Measurements from ENCODE around the gene TULP1.

Gene TULP1

DNA sequence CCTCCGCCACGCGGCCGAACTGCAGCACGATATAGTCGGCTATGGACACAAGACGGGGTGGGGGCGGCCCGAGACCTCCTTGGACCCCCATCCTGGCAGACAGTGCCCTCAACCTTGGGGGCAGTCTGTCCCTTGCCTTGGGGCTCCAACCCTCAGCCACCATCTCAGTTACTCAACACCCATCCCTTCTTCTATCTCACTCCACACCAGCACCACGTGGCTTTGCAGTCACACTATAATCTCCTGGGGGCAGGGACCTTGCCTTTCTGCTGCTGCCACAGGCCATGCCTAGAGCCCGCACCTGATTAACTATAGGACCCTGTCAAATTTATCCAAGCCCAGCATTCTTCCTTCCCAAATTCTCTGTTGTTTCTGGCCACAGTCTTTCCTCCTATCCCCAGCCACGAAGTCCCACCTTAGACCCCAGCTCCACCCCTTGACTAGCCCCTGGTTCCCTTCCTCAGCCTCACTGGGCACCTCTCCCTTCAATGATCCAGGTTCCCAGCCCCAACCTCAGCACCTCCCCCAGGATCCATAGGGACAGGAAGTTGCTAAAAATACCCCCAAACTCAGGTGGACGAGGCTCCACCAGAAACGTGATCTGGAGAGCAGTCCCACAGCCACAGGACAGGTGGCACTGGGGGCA lies 14.2 kb downstream of the TULP1 start:
- Histone ChIP-seq H3K27ac (ENCODE audit: low read depth, low read length) (no peak overlapping the region), H3K9ac (ENCODE audit: low read length) (no peak overlapping the region), H4K20me1 (ENCODE audit: low read depth, low read length) (no peaks in the 10 kb centered on the region), H2AFZ (ENCODE audit: low read depth, low read length, severe bottlenecking) (no peak overlapping the region), H3K36me3 (ENCODE audit: low read length) (no peaks in the 10 kb centered on the region), H3K4me2 (ENCODE audit: low read depth, low read length, poor library complexity, severe bottlenecking) (no peak overlapping the region), H3K27me3 (ENCODE audit: low read length) (no peaks in the 10 kb centered on the region), H3K79me2 (ENCODE audit: insufficient read depth, low read length) (no peaks in the 10 kb centered on the region), H3K9me2 (replicated peaks; ENCODE audit: insufficient read depth, low read length) (no peaks in the 10 kb centered on the region), H3K4me3 (ENCODE audit: insufficient read depth, low read length, poor library complexity, severe bottlenecking) (no peak overlapping the region), H3K9me3 (ENCODE audit: insufficient read depth, low read length) (no peaks in the 10 kb centered on the region), H3F3A (ENCODE audit: insufficient read depth) (no peaks in the 10 kb centered on the region)
- TF ChIP-seq EZH2phosphoT487 (conservative IDR thresholded peaks at IDR 0.05; ENCODE audit: low read length) (no peak), CTCF (IDR thresholded peaks at IDR 0.05; ENCODE audit: insufficient read depth, low read length, poor library complexity, severe bottlenecking) (no peak)

GRCh38 chr6:35497571-35498421 lies 14.9 kb downstream of the TULP1 start:
- peak overlapping the region; percentile 63 for H3K4me3 ChIP-seq (ENCODE audit: insufficient read depth, low read length, poor library complexity, severe bottlenecking)
- H3K36me3 ChIP-seq (ENCODE audit: low read length) = no peaks in the 10 kb centered on the region
- H4K20me1 ChIP-seq (ENCODE audit: low read depth, low read length) = no peaks in the 10 kb centered on the region
- H3K27ac ChIP-seq (ENCODE audit: low read depth, low read length) = no peak overlapping the region
- no peaks in the 10 kb centered on the region for H3K27me3 ChIP-seq (ENCODE audit: low read length)
- no peaks in the 10 kb centered on the region for H3F3A ChIP-seq (ENCODE audit: insufficient read depth)
- no peak for TF ChIP-seq CTCF (IDR thresholded peaks at IDR 0.05; ENCODE audit: insufficient read depth, low read length, poor library complexity, severe bottlenecking)
- TF ChIP-seq EZH2phosphoT487 (conservative IDR thresholded peaks at IDR 0.05; ENCODE audit: low read length) = no peak
- peak overlapping the region; percentile 67 for H3K4me2 ChIP-seq (ENCODE audit: low read depth, low read length, poor library complexity, severe bottlenecking)
- H3K79me2 ChIP-seq (ENCODE audit: insufficient read depth, low read length) = no peaks in the 10 kb centered on the region
- H2AFZ ChIP-seq (ENCODE audit: low read depth, low read length, severe bottlenecking) = peak overlapping the region; percentile 88
- H3K9me3 ChIP-seq (ENCODE audit: insufficient read depth, low read length) = no peaks in the 10 kb centered on the region
- H3K9ac ChIP-seq (ENCODE audit: low read length) = peak overlapping the region; percentile 54
- H3K9me2 ChIP-seq (replicated peaks; ENCODE audit: insufficient read depth, low read length) = no peaks in the 10 kb centered on the region

GRCh38 chr6:35496841-35497570 lies 15.7 kb downstream of the TULP1 start, which contains the start of gene TEAD3:
TEAD3 (minus strand) TSS chr6:35497079.
- Histone ChIP-seq H3K36me3 (ENCODE audit: low read length) (no peaks in the 10 kb centered on the region), H3K27me3 (ENCODE audit: low read length) (no peaks in the 10 kb centered on the region), H3K9me3 (ENCODE audit: insufficient read depth, low read length) (no peaks in the 10 kb centered on the region), H2AFZ (ENCODE audit: low read depth, low read length, severe bottlenecking) (peak within 1 kb of the TSS; percentile 88), H3K27ac (ENCODE audit: low read depth, low read length) (no peak within 1 kb of the TSS), H3K9me2 (replicated peaks; ENCODE audit: insufficient read depth, low read length) (no peaks in the 10 kb centered on the region), H3K79me2 (ENCODE audit: insufficient read depth, low read length) (no peaks in the 10 kb centered on the region), H3K4me2 (ENCODE audit: low read depth, low read length, poor library complexity, severe bottlenecking) (peak within 1 kb of the TSS; percentile 67), H3K9ac (ENCODE audit: low read length) (peak within 1 kb of the TSS; percentile 54), H3F3A (ENCODE audit: insufficient read depth) (no peaks in the 10 kb centered on the region), H4K20me1 (ENCODE audit: low read depth, low read length) (no peaks in the 10 kb centered on the region), H3K4me3 (ENCODE audit: insufficient read depth, low read length, poor library complexity, severe bottlenecking) (peak within 1 kb of the TSS; percentile 63)
- no peak for TF ChIP-seq EZH2phosphoT487 (conservative IDR thresholded peaks at IDR 0.05; ENCODE audit: low read length)
- TF ChIP-seq CTCF (IDR thresholded peaks at IDR 0.05; ENCODE audit: insufficient read depth, low read length, poor library complexity, severe bottlenecking) = no peak

Data from SU-DHL-6 (cell line).